HepG2 (cell line): Measurements from ENCODE around the gene NIN. TPM values are rescaled to one million over a fixed set of nuclear protein-coding genes. Genes with fewer than 3 reads are reported as not detected.

Experiments
- ATAC-seq: fragments of 200-7000 bp; cut with Tn5 transposase; 3 replicates; pipeline ENCODE4 v1.9.1; 2020; ENCODE audit warnings: mild to moderate bottlenecking, moderate library complexity
- BruUV-seq: library from RNA; stranded (reverse); fragments of 400-500 nt; replicated peaks from 2 replicates; lab custom pipeline; 2021; lab: Mats Ljungman, UMichigan
- CTCF ChIA-PET: fragments of 300-600 bp; formaldehyde crosslinking; extraction: SDS; loops from one replicate; lab custom pipeline; 2021; ENCODE audit warnings: low total read pairs, inconsistent platforms, low intra/inter-chr PET ratio; lab: Yijun Ruan, JAX
- POLR2A ChIA-PET: fragments of 350-600 bp; sonication (Branson Sonifier 250); formaldehyde crosslinking; loops from one replicate; lab custom pipeline; 2020; ENCODE audit warnings: antibody characterized with exemption, inconsistent platforms; lab: Yijun Ruan, JAX
- DNase-seq: peaks from one replicate; pipeline ENCODE4 v3.0.0-alpha.2; 2015; ENCODE audit warnings: low spot score
- FAIRE-seq: peaks from 3 replicates; lab custom pipeline; 2011; peaks lifted over from hg19 to GRCh38; lab: Jason Lieb, UNC
- H2AFZ ChIP-seq: one replicate; pipeline ENCODE4 v1.6.1; 2011; ENCODE audit warnings: low read length, inconsistent platforms
- H3K27ac ChIP-seq: fragments of 300-600 bp; 3 replicates; pipeline ENCODE4 v1.8.0; 2011; ENCODE audit warnings: mixed run types, mild to moderate bottlenecking, mixed read lengths, low read length, inconsistent platforms; ENCODE audit not compliant: insufficient read depth; ENCODE audit errors: extremely low read length
- H3K27me3 ChIP-seq, 2 experiments: fragments of 200-600 bp in 1 of 2; 2 replicates in 1 of 2; 3 replicates in 1 of 2; pipeline versions ENCODE4 v1.6.0 to v1.8.0; 2011; ENCODE audit warnings: low read length in 2 of 2, mild to moderate bottlenecking in 2 of 2, moderate library complexity in 2 of 2, inconsistent platforms in 1 of 2; ENCODE audit not compliant: insufficient read depth in 2 of 2, control insufficient read depth in 1 of 2
- H3K36me3 ChIP-seq, 2 experiments: fragments of 200-600 bp in 1 of 2; replicated peaks in 1 of 2; 2 replicates in 1 of 2; 3 replicates in 1 of 2; pipeline versions ENCODE4 v1.5.1 to v1.8.0; 2011; ENCODE audit warnings: low read length in 2 of 2, inconsistent platforms in 1 of 2; ENCODE audit not compliant: insufficient read depth in 2 of 2, control insufficient read depth in 1 of 2
- H3K4me1 ChIP-seq: 2 replicates; pipeline ENCODE4 v1.5.1; 2012; ENCODE audit warnings: low read length, inconsistent platforms; ENCODE audit not compliant: insufficient read depth
- H3K4me2 ChIP-seq: 2 replicates; pipeline ENCODE4 v1.6.0; 2011; ENCODE audit warnings: low read depth, low read length, inconsistent platforms
- H3K4me3 ChIP-seq, 3 experiments: fragments of 200-600 bp in 1 of 3; sonication (generic), shearing (Covaris generic) in 1 of 3; replicated peaks in 1 of 3; 2 replicates each; pipeline ENCODE4 v1.5.1; 2011 to 2016; ENCODE audit warnings: low read length in 3 of 3, inconsistent platforms in 2 of 3, low read depth in 2 of 3, mild to moderate bottlenecking in 2 of 3, control low read depth in 1 of 3, mixed read lengths in 1 of 3; ENCODE audit not compliant: insufficient read depth in 1 of 3
- H3K79me2 ChIP-seq: one replicate; pipeline ENCODE4 v1.6.1; 2011; ENCODE audit warnings: low read length, inconsistent platforms; ENCODE audit not compliant: insufficient read depth
- H3K9ac ChIP-seq: 2 replicates; pipeline ENCODE4 v1.6.0; 2011; ENCODE audit warnings: mild to moderate bottlenecking, low read depth, low read length, inconsistent platforms; ENCODE audit not compliant: insufficient read depth
- H3K9me3 ChIP-seq: 2 replicates; pipeline ENCODE4 v1.5.1; 2012; ENCODE audit warnings: mild to moderate bottlenecking, low read length
- H4K20me1 ChIP-seq: 2 replicates; pipeline ENCODE4 v1.6.0; 2011; ENCODE audit warnings: inconsistent platforms, mild to moderate bottlenecking, low read length, moderate library complexity; ENCODE audit not compliant: insufficient read depth
- CBX2 ChIP-seq, 2 experiments: fragments of 200-600 bp in 1 of 2; sonication (generic); formaldehyde crosslinking in 1 of 2; IDR thresholded peaks; 2 replicates each; pipeline versions ENCODE4 v1.7.0 to v1.8.1; 2018 to 2022; ENCODE audit warnings: low read depth in 2 of 2, low read length in 1 of 2, mild to moderate bottlenecking in 1 of 2, missing genetic modification reagents in 1 of 2
- EZH2 ChIP-seq: conservative IDR thresholded peaks from 2 replicates; pipeline ENCODE4 v1.6.1; 2012; ENCODE audit warnings: mild to moderate bottlenecking, low read depth, low read length, moderate library complexity
- FOSL2 ChIP-seq: sonication (generic); formaldehyde crosslinking; IDR thresholded peaks from 2 replicates; pipeline ENCODE4 v1.4.0; 2020; ENCODE audit warnings: missing genetic modification reagents
- HIC2 ChIP-seq: sonication (generic); formaldehyde crosslinking; IDR thresholded peaks from 2 replicates; pipeline ENCODE4 v1.9.0; 2022; ENCODE audit warnings: low read depth, missing genetic modification reagents
- SATB2 ChIP-seq: sonication (generic); formaldehyde crosslinking; IDR thresholded peaks from 2 replicates; pipeline ENCODE4 v1.5.0; 2020; ENCODE audit warnings: missing genetic modification reagents
- SP1 ChIP-seq, 2 experiments: fragments of 450-650 bp in 1 of 2; sonication (generic) in 1 of 2; formaldehyde crosslinking in 1 of 2; IDR thresholded peaks; 2 replicates each; pipeline versions ENCODE4 v1.4.0 to v1.6.1; 2016 to 2020; ENCODE audit warnings: missing genetic modification reagents in 1 of 2
- ZFYVE20 ChIP-seq: sonication (generic); formaldehyde crosslinking; IDR thresholded peaks from 2 replicates; pipeline ENCODE4 v1.8.0; 2023; ENCODE audit warnings: low read depth, mild to moderate bottlenecking, moderate library complexity, missing genetic modification reagents, borderline replicate concordance
- ZKSCAN5 ChIP-seq: sonication (generic); formaldehyde crosslinking; IDR thresholded peaks from 2 replicates; pipeline ENCODE4 v1.5.1; 2020; ENCODE audit warnings: mild to moderate bottlenecking, missing genetic modification reagents
- ZNF337 ChIP-seq: sonication (generic); formaldehyde crosslinking; IDR thresholded peaks from 2 replicates; pipeline ENCODE4 v1.5.1; 2020; ENCODE audit warnings: missing genetic modification reagents, low read depth, mild to moderate bottlenecking, borderline replicate concordance
- ZNF34 ChIP-seq: sonication (generic); formaldehyde crosslinking; IDR thresholded peaks from 2 replicates; pipeline ENCODE4 v1.4.0; 2020; ENCODE audit warnings: mild to moderate bottlenecking, missing genetic modification reagents, borderline replicate concordance
- ZNF441 ChIP-seq: sonication (generic); formaldehyde crosslinking; IDR thresholded peaks from 2 replicates; pipeline ENCODE4 v1.7.0; 2021; ENCODE audit warnings: missing genetic modification reagents, borderline replicate concordance
- ZSCAN29 ChIP-seq: sonication (generic); formaldehyde crosslinking; conservative IDR thresholded peaks from 2 replicates; pipeline ENCODE4 v1.4.0; 2020; ENCODE audit warnings: mild to moderate bottlenecking, missing genetic modification reagents
- WGBS: methylation state at CpG from one replicate; pipeline ENCODE4 v1.1.6; 2017; ENCODE audit warnings: low lambda C conversion rate; 5-methylcytosine and 5-hydroxymethylcytosine counted together
- in situ Hi-C: cut with HindIII; loops from 2 replicates; pipeline ENCODE4 v1.10.0; 2017; ENCODE audit warnings: low pct_unique_long_range_greater_than_20kb; ENCODE audit not compliant: extremely low pct_ligation_motif_present
- intact Hi-C: fragments of 100-400 bp; cut with micrococcal nuclease; formaldehyde crosslinking; loops from one replicate; pipeline ENCODE4 v1.10.0; 2022; ENCODE audit not compliant: unreplicated experiment
- polyA plus RNA-seq, 8 experiments: library from polyadenylated mRNA; depleted of rRNA in 3 of 8; stranded (reverse) in 7 of 8; unstranded in 1 of 8; fragments of >200 nt; fragmentation: Illumina TruSeq in 4 of 8; extraction: Trizol in 4 of 8; gene quantifications; 2 replicates each; pipeline versions ENCODE4 v1.2.1 to v1.2.3, GENCODE V29; 2011 to 2016; ENCODE audit warnings: low read depth in 4 of 8, missing spikeins in 1 of 8, mixed read lengths in 1 of 8; ENCODE audit not compliant: insufficient read depth in 1 of 8
- total RNA-seq, 5 experiments: library from RNA; depleted of rRNA; stranded (reverse); fragments of >200 nt; fragmentation: Illumina TruSeq; extraction: Trizol; gene quantifications; 2 replicates each; pipeline ENCODE4 v1.2.3, GENCODE V29; 2016; ENCODE audit warnings: low read depth in 1 of 5
- TF ChIP-seq, protein P1 (sequence below): sonication (generic); formaldehyde crosslinking; IDR thresholded peaks from 2 replicates; pipeline ENCODE4 v1.8.0; 2022; ENCODE audit warnings: low read depth, missing genetic modification reagents

Gene NIN
- total and polyA plus RNA-seq, 2 of the 13 experiments (the other 11 are each of a cell fraction or from before 2014, with no cell fraction given) = 2.8 to 9.7 TPM

DNA sequence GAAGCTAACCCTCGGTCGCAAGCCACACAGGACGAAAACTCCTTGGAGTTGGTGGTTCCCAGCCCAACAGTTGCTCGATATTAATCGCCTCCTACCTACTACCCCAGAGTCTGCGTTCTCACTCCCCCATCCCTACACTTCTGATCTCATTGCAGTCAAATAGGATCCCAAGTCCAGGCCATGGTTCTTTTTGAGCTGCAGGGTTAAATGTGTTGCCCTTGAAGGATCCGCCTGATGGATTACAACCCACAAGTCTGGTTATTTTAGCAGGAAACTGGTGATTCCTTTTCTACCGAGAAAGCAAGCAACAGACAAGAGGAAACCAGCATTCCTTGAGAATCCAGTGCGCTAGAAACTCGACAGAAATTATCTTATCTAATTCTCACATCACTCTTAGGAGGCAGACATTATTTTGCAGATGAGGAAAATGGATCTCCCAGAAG lies 785 bp upstream of the NIN start:
- TF ChIP-seq HIC2 (no peak), EZH2 (0 out of 2 replicates have a peak, but pooled peaks have one; percentile 58), ZFYVE20 (no peak), SATB2 (CRISPR knock-in tag) (no peak), ZNF337 (CRISPR knock-in tag) (no peak), FOSL2 (CRISPR knock-in tag) (no peak), SP1 (IDR thresholded peaks at IDR 0.05) (no peak), SP1 (CRISPR knock-in tag; IDR thresholded peaks at IDR 0.05) (no peak), CBX2 (IDR thresholded peaks at IDR 0.05; ENCODE audit: low read depth, low read length) (0 out of 2 replicates have a peak, but pooled peaks have one; percentile 71), CBX2 (CRISPR knock-in tag; IDR thresholded peaks at IDR 0.05; ENCODE audit: low read depth) (no peak), ZNF34 (CRISPR knock-in tag) (no peak), ZNF441 (CRISPR knock-in tag) (0 out of 2 replicates have a peak, but pooled peaks have one; percentile 2), ZSCAN29 (CRISPR knock-in tag) (peak; percentile 52; the same call in 1 of the 2 replicates), ZKSCAN5 (CRISPR knock-in tag) (no peak)
- TF ChIP-seq, protein P1, sequence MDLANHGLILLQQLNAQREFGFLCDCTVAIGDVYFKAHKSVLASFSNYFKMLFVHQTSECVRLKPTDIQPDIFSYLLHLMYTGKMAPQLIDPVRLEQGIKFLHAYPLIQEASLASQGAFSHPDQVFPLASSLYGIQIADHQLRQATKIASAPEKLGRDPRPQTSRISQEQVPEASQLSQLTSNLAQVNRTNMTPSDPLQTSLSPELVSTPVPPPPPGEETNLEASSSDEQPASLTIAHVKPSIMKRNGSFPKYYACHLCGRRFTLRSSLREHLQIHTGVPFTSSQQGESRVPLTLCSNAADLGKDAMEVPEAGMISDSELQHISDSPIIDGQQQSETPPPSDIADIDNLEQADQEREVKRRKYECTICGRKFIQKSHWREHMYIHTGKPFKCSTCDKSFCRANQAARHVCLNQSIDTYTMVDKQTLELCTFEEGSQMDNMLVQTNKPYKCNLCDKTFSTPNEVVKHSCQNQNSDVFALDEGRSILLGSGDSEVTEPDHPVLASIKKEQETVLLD (CRISPR knock-in tag) = 0 out of 2 replicates have a peak, but pooled peaks have one; percentile 8
- peaks cover 14% of the 10 kb centered on the region for H3K79me2 ChIP-seq
- 7% methylated on average over 10 of the region's 10 CpGs for WGBS
- ChIA-PET POLR2A (interaction anchor here (3.7 kb wide), 1 partner anchor 113 kb away, joined by 13 read pairs; the partner anchor contains the start of gene PYGL), CTCF (no interaction called here)
- no peaks in the 10 kb centered on the region; the same call in 1 of the 2 replicates for H4K20me1 ChIP-seq
- no TSS peak for BruUV-seq
- intact Hi-C loops (loop anchor here (5.0 kb wide), 1 partner anchor 106 kb away; no protein-coding TSS in a partner anchor), in situ Hi-C loops (no loop called here)
- no peaks in the 10 kb centered on the region for H3K36me3 ChIP-seq
- peak overlapping the region; percentile 71 to 86 (median 77) for H3K4me3 ChIP-seq
- no peaks in the 10 kb centered on the region for H3K9me3 ChIP-seq
- peak overlapping the region; percentile 55 for H3K9ac ChIP-seq
- H3K4me2 ChIP-seq = peak overlapping the region; percentile 99
- H3K27ac ChIP-seq = no peak overlapping the region
- H3K27me3 ChIP-seq = peaks cover 0 to 17% of the 10 kb centered on the region in 2 experiments; a peak in 1 of 5 replicates
- peaks cover 83% of the 10 kb centered on the region for H3K4me1 ChIP-seq
- peak overlapping the region; percentile 44 for H2AFZ ChIP-seq
- peak; percentile 10 for ATAC-seq
- FAIRE-seq = no peak
- no peak for DNase-seq
